Femur (tissue), 1 donor: ENCODE measurements around the gene ALAD.
A peak's percentile ranks its signal among the peaks of the same experiment; 100 is the strongest.
"Not testable (repeated sequence)": the region's sequence is repeated elsewhere in the genome, so short reads cannot be mapped to it uniquely, and the experiment has no call there.

ENCODE experiments used
- DNase-seq: peaks from one replicate; pipeline ENCODE4 v3.0.0-alpha.2; 2017

Gene ALAD

DNA sequence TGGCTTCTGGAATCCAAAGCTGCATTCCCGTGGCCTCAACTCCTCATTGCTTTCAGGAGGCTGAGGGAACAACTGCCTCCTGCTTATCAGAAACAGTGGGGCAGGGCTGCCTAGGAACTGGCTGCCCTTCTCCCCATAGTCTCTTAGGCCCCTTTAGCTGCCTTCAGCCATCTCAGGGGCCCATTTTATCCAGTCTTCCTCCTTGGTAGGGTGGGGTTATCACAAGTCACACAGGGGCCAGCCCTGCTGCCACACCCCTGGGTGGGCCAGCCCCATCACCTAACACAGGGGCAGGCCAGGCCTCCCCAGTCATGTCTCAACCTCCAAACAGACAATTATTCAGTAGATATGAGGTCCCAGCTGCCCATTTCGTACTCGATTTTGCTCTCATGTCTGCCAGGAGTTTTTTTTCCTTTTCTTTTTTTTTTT, 3.9 kb downstream of the ALAD start:
- DNase-seq: no peak

DNA sequence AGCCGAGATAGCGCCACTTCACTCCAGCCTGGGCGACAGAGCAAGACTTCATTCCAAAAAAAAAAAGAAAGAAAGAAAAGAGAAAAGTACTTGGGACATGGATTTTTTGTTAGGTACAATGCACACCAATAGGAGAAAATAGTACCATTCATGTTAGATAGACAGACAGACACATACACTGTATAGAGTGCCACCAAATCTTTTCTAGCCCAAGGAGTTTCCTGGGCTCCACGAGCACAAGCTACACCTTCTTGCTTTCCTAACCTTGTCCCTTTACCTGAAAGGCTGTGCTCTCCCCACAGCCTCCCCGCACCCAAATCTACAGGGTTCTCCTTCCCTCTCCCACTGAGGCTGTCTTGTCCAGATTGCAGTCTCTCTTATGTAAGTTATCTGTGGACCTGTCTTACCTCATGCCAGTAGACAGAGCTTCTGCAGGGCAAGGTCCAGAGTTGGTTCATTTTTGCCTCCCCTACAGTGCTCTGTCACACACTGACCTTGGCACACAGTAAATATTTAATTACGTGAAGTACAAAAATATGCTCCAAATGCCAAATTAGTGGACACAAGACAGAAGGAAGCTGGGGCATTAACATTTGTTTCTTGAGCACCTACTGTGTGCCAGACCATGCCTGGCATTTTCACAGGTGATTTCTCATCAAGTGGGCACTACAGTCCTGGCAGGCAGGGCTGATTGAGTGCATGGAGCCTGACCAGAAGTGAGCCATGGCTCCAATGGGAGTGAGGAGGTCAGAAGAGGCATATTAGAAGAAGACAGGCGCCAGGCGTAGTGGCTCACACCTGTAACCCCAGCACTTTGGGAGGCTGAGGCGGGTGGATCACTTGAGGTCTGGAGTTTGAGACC, 5.9 kb downstream of the ALAD start:
- DNase-seq: no peak

DNA sequence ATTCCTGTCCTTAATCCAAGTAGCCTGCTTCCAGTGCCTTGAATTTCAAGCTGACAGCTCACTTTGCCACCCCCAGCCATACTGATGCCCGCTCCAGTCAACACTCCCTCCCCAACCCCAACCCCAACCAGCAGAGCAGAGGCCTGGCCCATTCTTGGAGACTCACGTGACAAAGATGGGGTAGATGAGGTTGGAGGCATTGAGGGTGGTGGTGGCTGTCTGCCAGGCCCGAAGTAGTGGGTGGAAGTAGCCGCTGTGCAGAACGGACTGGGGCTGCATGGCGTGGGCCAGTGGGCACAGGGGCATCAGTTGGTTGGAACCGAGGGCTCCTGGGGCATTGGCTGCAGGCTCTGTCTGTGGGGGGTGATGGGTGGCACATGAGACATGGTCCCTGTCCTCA, 7.8 kb downstream of the ALAD start:
- no peak for DNase-seq

DNA sequence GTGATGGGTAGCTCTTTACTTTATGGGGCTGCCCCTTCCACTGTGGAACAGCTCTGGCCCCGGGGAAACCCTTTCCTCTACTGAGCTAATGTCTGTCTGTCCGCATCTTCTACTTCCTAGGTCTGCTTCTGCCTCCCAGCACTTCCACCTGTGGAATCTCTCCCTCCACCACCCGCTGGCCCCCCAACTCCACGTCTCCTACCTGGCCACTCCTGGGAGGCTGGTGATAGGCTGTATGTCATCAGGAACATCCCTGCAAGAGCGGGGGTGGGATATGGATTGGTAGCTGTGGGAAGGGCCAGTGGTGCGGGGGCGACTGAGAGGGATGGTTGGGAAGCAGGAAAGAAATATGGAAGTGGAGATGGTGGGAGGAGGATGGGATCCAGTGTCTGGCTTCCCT, 9.2 kb downstream of the ALAD start:
- no peak for DNase-seq

DNA sequence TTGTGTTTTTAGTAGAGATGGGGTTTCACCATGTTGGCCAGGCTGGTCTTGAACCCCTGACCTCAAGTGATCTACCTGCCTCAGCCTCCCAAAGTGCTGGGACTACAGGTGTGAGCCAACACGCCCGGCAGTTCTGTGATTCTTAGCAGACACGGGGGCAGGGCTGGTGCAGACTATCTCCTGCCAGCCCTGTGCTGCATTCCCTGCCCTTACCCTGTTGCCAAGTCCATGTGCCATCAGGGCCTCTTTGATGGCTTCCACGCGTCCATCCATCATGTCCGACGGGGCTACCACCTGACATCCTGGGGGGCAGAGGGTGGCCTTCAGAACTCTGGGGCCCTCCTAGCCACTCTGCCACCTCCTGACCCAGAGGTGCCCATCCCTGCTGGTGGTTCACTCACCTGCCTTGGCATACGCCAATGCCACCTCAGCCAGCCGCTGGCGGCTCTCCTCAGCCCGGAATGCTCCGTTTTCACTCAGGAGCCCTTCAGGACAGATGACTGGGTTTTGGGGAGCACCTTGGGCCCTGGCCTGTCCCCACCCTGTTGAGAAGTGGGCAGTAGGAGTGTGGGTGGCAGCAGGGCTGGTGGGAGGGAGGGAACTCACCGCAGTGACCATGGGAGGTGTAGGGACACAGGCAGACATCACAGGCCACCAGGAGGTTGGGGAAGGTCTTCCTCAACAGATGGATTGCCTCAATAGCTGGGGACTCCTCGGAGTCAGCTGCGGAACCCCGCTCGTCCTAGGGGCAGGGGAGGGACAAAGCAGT, 10.7 kb downstream of the ALAD start:
- no peak for DNase-seq

DNA sequence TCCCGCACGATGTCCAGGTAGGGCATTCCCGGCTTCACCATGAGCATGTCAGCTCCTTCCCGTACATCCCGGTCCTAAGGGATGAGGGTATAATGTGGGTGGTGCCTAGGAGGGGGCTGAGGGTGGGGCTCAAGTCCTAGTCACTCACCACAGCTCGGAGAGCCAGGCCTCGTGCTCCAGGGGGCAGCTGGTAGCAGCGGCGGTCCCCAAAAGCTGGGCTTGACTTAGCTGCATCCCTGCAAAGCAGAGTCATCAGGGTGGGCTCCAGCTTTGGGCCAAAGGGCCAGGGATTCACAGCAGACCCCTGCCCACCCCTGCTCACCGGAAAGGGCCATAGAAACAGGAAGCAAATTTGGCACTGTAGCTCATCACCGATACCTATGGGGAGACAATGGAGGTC, 11.6 kb downstream of the ALAD start:
- DNase-seq: no peak

DNA sequence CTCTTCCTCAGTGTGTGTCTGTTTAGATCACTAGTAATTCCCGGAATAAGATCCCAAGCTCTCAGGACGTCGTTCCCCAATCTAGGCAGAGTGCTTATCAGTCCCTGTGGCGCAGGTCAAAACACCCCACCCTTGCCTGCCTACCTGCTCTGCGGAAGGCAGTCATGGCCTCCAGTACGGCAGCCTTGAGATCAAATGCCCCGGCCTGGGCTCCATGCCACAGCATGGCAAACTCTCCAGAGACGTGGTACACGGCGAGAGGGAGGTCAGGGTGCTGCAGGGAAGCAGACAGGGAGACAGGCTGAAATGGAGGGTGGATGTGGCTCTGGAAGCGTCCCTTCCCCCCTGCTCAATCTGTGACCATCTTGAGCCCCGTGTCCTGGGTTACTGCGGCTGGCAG, 12.3 kb downstream of the ALAD start:
- DNase-seq: no peak

DNA sequence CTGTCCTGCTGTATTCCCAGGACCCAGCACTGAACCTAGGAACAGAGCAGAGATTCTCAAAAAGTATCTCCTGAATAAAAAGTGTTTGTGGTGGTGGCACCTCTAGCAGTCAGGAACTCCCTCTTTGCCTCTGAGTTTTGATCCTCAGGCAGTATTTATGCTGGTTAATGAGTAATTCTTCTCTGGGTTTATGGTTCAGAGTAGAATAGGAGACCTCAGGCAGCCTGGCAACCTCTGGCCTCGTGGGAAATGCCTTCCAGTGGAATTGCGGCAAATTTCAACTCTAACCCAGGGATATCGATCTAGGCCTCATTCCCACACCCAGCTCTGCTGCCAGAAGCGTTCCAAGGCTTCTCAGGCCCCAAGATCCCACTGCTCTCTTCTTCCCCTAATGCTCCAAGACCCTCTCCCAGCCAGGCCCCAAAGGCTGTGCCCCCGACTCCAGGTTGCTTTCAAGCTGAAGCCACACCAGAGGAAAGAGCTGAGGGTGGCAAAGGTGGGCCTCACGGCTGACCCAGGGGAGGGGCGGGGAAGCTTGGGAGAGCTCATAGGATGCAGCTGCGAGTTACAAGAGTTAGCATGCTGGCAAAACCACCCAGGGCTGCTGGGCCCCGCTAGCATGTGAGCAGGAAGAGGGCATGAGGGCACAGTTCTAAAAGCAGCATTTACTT, 13.4 kb downstream of the ALAD start:
- no peak for DNase-seq

DNA sequence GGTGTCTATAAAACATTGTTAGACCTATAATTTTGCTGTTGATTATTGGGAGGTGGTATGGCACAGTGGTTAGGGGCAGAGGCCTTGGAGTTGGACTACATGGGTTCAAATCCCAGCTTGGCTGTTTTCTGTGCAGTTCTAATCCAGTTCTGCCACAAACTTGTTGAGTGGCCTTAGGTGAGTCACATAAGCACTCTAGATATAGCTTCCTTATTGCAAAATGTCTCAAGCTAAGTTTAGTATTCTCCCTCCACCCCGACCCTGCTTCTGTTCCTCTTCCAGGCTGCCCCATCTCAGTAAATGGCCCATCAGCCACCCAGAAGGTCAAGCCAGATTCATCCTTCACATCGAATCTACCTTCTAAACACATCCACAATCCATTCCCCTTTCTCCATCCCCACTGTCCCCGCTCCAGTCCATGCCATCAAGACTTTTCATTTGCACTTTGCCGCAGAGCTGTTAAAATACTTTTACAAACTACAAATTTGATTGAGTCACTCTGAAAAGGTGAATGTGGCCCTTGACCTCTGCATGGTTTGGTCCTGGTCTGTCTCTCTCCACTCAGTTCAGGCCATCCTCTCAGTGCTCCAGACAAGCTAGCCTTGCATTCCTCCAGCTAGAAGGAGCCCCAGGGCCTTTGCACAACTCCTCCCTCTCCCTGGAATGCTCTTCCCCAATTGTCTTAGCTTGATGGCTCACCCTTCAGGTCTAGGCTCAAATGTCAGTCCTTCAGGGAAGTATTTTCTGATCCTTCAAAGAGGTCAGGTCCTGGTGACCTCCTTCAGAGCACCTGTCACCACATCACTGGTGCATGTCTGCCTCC, 14.3 kb downstream of the ALAD start:
- no peak for DNase-seq

DNA sequence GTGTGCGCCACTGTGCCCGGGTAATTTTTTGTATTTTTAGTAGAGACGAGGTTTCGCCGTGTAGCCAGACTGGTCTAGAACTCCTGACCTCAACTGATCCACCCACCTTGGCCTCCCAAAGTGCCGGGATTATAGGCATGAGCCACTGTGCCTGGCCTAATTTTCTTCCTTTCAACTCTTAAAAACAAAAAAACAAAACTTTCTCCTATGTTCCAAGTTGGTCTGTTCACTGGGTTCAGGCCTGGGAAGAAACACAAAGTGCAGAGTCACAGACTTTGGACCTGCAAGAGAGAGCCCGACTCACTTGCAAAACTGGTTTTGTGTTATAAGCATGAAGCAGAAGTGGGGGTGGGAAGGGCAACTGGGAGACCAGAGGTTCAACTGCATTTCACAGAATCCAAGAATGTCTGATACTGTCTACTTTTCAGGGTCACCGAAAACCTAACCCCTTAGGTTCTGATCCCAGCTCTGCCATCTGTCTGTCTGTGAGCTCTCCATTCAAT, 19.1 kb downstream of the ALAD start:
- DNase-seq: no peak

DNA sequence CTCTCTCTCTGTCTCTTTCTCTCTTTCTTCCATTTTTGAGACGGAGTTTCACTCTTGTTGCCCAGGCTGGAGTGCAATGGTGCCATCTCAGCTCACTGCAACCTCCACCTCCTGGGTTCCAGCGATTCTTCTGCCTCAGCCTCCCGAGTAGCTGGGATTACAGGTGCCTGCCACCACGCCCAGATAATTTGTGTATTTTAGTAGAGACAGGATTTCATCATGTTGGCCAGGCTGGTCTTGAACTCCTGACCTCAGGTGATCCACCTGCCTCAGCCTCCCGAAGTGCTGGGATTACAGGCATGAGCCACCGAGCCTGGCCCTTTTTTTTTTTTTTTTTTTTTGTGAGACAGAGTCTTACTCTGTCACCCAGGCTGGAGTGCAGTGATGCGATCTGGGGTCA, 19.6 kb downstream of the ALAD start:
- not testable (repeated sequence) for DNase-seq

DNA sequence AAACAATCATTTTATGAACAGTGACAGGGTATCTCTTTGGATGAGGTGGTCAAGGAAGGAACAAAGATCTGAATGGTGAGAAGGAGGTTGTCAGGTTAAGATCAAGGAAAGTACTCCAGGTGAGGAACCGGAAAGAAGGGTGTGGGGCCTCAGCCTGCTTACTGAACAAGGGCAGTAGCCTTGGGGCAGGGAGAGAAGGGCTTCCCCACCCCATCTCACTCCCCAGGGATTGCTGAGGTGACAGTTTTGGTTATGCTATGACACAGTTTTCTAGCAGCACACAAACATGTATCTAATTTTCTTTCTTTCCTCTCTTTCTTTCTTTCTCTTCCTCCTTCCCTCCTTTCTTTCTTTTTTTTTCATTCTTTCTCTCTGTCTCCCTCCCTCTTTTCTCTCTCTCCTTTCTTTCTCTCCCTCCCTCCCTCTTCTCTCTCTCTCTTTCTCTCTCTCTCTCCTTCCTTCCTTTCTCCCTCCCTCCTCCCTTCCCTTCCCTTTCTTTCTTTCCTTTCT, 20.2 kb downstream of the ALAD start:
- no peak for DNase-seq

DNA sequence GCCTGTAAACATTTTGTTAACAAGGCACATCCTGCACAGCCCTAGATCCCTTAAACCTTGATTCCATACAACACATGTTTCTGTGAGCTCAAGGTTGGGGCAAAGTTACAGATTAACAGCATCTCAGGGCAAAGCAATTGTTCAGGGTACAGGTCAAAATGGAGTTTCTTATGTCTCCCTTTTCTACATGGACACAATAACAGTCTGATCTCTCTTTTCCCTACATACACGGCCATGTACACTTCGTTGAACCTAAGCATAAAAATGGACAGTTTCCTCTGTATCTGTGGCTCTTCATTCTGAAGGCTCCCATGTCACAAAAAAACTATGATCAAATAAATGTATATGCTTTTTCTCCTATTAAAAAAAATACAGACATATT, 21.3 kb downstream of the ALAD start:
- not testable (repeated sequence) for DNase-seq

DNA sequence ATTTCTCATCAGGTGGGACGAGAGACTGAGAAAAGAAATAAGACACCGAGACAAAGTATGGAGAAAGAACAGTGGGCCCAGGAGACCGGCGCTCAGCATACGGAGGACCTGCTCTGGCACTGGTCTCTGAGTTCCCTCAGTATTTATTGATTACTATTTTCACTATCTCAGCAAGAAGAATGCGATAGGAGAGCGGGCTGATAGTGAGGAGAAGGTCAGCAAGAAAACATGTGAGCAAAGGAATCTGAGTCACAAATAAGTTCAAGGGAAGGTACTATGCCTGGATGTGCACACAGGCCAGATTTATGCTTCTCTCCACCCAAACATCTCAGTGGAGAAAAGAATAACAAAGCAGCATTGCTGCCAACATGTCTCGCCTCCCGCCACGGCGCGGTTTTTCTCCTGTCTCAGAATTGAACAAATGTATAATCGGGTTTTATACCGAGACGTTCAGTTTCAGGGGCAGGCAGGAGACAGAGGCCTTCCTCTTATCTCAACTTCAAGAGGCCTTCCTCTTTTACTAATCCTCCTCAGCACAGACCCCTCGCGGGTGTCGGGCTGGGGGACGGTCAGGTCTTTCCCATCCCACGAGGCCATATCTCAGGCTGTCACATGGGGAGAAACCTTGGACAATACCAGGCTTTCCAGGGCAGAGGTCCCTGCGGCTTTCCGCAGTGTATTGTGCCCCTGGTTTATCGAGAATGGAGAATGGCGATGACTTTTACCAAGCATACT, 21.8 kb downstream of the ALAD start:
- DNase-seq: not testable (repeated sequence)

DNA sequence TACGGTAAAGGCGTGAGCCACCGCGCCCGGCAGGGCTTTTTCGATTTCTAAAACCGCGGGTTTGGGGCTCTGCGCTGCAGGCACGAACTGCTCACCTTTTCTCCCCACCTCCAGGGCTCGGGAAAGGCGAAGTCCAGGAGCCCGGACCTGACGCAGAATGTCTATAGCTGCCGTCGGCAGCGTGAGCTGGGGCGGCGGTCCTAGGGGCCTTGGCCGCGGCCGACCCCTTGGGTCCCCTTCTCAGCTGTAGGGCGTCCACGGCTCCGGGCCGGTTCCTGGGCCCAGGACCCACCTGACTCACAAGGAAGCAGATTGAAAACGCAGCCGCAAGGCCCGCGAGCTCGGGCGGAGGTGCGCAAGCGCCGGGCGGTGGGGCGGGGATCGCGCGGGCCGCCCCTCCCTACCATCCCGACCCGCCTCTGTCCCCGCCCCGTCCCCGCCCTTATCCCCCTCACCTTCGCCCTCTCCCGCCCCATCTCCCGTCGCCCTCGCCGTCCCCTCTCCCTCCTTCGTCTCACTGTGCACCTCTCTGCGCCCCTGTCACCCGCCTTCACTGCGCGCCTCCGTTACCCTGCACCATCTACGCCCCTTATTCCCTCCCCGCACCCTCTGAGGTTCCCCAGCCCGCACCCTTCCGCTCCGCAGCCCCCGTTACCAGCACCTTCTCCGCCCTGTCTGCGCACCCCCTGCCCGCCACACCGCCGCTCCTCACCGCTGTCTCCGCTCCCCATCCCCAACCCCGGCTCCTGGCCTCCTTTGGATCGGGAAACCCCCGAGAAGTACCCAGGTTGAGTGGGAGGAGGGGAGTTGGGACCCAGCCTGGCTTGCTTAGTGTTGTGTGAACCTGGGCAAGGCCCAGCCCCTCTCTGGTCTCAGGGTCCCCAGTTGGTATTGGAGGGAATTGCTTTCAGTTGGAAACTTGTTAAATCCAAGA, 24.2 kb downstream of the ALAD start, which contains the start of gene HDHD3:
HDHD3 (minus strand) TSS at position 353 of the 934 bp plus-strand sequence. CDS start 2,632 bp downstream, outside the sequence.
- DNase-seq: peak; percentile 82

DNA sequence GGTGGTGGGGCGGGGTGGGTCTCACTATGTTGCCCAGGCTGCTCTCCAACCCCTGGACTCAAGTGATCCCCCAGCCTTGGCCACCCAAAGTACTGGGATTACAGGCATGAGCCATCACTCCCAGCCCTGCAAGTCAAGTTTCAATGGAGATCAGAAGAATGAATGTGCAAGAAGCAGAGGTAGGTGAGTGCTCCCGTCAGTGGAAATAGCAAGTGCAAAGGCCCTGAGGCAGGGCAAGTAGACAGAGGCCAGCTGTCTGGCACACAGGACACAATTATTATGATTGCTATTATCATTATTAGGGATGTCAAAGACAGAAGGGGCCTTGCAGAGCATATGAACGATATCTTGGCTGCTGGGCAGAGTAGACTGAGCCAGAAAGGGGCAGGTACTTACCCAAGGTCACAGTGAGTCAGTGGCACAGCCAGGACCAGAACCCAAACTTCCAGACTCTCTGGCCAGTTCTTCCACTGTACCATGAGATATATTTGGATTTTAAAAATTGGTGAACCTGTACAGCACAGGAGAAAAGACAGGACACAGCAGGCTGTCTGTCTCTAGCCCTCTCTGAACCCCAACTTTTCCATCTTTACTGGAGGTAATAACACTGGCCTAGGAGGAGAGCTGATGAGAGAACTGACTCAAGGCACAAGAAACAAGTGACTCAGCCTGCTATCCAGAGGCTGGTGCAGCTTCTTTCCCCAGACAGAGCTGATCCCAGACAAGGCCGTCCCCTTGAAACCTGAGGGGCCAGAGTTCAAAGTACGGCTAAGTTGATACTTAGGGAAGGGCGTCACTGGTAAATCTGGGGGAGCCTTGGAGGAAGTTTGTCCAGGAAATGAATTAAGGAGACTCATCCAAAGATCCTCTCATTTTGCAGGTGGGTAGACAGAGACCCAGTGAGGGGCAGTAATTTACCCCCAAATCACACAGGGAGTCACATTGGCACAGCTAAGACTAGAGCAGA, 25.7 kb downstream of the ALAD start:
- no peak for DNase-seq

DNA sequence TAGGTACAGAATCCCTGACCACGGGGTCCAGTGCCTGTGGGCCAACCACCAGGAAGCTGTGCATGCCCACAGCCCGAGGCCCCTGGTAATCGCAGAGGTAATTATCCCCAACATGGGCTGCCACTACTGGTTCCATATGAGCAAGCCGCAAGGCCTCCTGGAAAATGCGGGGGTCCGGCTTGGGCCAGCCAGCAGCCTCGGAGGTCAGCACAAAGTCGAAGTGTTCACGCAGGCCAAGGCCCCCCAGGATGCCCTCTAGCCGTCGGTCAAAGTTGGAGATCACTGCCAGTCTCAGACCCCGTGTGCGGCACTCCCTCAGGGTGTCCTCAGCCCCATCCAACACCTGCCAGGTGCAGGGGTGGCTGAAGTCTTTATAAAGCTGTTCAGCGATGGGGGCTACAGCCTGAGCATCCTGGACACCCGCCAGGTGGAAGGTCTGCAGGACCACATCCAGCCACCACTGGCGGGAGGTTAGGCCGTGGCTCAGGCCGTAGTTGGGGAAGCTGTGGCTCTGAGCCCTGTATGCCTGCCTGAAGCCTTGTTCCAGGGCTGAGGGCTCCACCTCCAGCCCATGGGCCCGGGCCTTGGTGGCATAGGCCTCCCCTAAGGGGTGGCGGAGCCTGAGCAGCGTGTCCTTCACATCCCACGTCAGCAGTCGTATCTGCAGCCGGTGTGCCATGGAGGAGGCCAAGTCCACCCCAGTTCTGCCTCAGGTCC, 27.2 kb downstream of the ALAD start:
- DNase-seq: no peak

DNA sequence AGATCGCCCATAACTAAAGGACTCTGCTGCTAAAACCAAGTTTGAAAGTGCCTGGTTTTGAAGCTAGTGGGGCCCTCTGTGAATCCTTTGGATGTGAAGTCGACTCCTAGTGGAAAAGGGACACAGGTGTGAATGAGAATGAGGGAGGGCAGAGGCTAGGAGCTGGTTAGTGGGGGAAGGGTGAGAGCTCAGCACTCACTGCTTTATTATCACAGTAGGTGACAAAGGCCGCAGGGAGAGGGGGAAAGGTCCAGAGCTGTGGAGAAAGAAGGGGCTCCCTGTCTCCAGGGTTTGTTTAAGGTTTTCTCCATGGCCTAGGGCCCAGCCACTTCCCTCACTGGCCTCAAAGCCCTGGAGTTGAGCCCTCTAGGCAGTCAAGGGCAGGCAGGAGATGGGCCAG, 27.8 kb downstream of the ALAD start:
- no peak for DNase-seq
